ENCODE results near the gene CDK6. TPM values are rescaled to one million over a fixed set of nuclear protein-coding genes. Genes with fewer than 3 reads are reported as not detected.

Gene CDK6
- total and polyA plus RNA-seq, 10 of the 15 experiments (the other 5 are each of a cell fraction or from before 2014, with no cell fraction given) = 8.0 to 118 (median 45.8) TPM

DNA sequence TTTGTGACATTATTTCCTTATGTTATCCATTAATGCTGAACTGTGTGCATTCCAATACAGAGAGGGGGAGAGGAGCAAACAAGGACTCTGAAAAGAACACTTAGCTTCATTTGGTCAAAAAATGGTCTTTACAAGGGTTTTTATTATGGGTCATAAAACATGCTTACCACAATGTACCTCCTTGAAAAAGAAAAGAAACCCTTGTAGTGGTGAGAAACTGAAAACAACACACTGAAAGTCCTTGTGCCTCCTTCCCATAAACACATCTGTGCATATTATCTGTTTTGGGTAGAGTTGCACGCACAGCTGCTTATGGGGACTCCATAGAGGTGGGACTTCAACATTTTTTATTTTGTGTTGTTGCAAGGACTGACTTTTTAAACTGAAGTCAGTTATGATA, 98.7 kb downstream of the CDK6 start (continued):
- TF ChIP-seq, protein P1, sequence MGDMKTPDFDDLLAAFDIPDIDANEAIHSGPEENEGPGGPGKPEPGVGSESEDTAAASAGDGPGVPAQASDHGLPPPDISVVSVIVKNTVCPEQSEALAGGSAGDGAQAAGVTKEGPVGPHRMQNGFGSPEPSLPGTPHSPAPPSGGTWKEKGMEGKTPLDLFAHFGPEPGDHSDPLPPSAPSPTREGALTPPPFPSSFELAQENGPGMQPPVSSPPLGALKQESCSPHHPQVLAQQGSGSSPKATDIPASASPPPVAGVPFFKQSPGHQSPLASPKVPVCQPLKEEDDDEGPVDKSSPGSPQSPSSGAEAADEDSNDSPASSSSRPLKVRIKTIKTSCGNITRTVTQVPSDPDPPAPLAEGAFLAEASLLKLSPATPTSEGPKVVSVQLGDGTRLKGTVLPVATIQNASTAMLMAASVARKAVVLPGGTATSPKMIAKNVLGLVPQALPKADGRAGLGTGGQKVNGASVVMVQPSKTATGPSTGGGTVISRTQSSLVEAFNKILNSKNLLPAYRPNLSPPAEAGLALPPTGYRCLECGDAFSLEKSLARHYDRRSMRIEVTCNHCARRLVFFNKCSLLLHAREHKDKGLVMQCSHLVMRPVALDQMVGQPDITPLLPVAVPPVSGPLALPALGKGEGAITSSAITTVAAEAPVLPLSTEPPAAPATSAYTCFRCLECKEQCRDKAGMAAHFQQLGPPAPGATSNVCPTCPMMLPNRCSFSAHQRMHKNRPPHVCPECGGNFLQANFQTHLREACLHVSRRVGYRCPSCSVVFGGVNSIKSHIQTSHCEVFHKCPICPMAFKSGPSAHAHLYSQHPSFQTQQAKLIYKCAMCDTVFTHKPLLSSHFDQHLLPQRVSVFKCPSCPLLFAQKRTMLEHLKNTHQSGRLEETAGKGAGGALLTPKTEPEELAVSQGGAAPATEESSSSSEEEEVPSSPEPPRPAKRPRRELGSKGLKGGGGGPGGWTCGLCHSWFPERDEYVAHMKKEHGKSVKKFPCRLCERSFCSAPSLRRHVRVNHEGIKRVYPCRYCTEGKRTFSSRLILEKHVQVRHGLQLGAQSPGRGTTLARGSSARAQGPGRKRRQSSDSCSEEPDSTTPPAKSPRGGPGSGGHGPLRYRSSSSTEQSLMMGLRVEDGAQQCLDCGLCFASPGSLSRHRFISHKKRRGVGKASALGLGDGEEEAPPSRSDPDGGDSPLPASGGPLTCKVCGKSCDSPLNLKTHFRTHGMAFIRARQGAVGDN (IDR thresholded peaks at IDR 0.05) = 0 out of 2 replicates have a peak, but pooled peaks have one; percentile 28
- TF ChIP-seq HDAC2 (IDR thresholded peaks at IDR 0.05) = no peak
- peak; percentile 39 to 54; a peak in 2 of 4 replicates for TF ChIP-seq IKZF2 (IDR thresholded peaks at IDR 0.05)
- TF ChIP-seq, protein P2, sequence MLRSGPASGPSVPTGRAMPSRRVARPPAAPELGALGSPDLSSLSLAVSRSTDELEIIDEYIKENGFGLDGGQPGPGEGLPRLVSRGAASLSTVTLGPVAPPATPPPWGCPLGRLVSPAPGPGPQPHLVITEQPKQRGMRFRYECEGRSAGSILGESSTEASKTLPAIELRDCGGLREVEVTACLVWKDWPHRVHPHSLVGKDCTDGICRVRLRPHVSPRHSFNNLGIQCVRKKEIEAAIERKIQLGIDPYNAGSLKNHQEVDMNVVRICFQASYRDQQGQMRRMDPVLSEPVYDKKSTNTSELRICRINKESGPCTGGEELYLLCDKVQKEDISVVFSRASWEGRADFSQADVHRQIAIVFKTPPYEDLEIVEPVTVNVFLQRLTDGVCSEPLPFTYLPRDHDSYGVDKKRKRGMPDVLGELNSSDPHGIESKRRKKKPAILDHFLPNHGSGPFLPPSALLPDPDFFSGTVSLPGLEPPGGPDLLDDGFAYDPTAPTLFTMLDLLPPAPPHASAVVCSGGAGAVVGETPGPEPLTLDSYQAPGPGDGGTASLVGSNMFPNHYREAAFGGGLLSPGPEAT (IDR thresholded peaks at IDR 0.05; ENCODE audit: low read depth) = 0 out of 2 replicates have a peak, but pooled peaks have one; percentile 16
- no peak for TF ChIP-seq SIN3A (IDR thresholded peaks at IDR 0.05; ENCODE audit: low read depth, low read length)
- TF ChIP-seq, protein P3, sequence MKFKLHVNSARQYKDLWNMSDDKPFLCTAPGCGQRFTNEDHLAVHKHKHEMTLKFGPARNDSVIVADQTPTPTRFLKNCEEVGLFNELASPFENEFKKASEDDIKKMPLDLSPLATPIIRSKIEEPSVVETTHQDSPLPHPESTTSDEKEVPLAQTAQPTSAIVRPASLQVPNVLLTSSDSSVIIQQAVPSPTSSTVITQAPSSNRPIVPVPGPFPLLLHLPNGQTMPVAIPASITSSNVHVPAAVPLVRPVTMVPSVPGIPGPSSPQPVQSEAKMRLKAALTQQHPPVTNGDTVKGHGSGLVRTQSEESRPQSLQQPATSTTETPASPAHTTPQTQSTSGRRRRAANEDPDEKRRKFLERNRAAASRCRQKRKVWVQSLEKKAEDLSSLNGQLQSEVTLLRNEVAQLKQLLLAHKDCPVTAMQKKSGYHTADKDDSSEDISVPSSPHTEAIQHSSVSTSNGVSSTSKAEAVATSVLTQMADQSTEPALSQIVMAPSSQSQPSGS (IDR thresholded peaks at IDR 0.05; ENCODE audit: low read length) = peak; percentile 39; the same call in 1 of the 2 replicates
- peak; percentile 54; the same call in 1 of the 2 replicates for TF ChIP-seq PAX5 (IDR thresholded peaks at IDR 0.05; ENCODE audit: borderline replicate concordance, low read depth, low read length)
- peak; percentile 82 for TF ChIP-seq RUNX3 (IDR thresholded peaks at IDR 0.05; ENCODE audit: low read length)
- TF ChIP-seq MEF2A (IDR thresholded peaks at IDR 0.05; ENCODE audit: insufficient read depth, low read depth, low read length) = peak; percentile 65
- peak; percentile 29; the same call in 1 of the 2 replicates for TF ChIP-seq IKZF1 (conservative IDR thresholded peaks at IDR 0.05)
- TF ChIP-seq CREB1 (IDR thresholded peaks at IDR 0.05; ENCODE audit: low read depth) = no peak
- TF ChIP-seq SP1 (IDR thresholded peaks at IDR 0.05; ENCODE audit: low read depth, low read length) = peak; percentile 32
- peak; percentile 67; the same call in 1 of the 2 replicates for TF ChIP-seq IRF4 (IDR thresholded peaks at IDR 0.05; ENCODE audit: low read depth, low read length)
- TF ChIP-seq MTA3 (IDR thresholded peaks at IDR 0.05; ENCODE audit: borderline replicate concordance, low read length) = no peak
- TF ChIP-seq BCL11A (IDR thresholded peaks at IDR 0.05; ENCODE audit: low read depth, low read length) = 0 out of 2 replicates have a peak, but pooled peaks have one; percentile 57
- TF ChIP-seq TCF12 (IDR thresholded peaks at IDR 0.05; ENCODE audit: low read depth, low read length) = peak; percentile 73; the same call in 1 of the 2 replicates
- 0 out of 2 replicates have a peak, but pooled peaks have one; percentile 14 for TF ChIP-seq MTA2 (IDR thresholded peaks at IDR 0.05; ENCODE audit: low read depth)
- no peak; the same call in 1 of the 2 replicates for TF ChIP-seq TBL1XR1 (IDR thresholded peaks at IDR 0.05; ENCODE audit: low read depth, low read length)
- TF ChIP-seq SREBF1 (IDR thresholded peaks at IDR 0.05; ENCODE audit: low read length) = no peak
- peak; percentile 81 for TF ChIP-seq NFIC (IDR thresholded peaks at IDR 0.05; ENCODE audit: low read depth, low read length)
- TF ChIP-seq ZNF622 (IDR thresholded peaks at IDR 0.05) = no peak
- TF ChIP-seq NR2C1 (IDR thresholded peaks at IDR 0.05) = no peak
- no peak for TF ChIP-seq SMC3 (IDR thresholded peaks at IDR 0.05; ENCODE audit: borderline replicate concordance, low read length)
- TF ChIP-seq, protein P4, sequence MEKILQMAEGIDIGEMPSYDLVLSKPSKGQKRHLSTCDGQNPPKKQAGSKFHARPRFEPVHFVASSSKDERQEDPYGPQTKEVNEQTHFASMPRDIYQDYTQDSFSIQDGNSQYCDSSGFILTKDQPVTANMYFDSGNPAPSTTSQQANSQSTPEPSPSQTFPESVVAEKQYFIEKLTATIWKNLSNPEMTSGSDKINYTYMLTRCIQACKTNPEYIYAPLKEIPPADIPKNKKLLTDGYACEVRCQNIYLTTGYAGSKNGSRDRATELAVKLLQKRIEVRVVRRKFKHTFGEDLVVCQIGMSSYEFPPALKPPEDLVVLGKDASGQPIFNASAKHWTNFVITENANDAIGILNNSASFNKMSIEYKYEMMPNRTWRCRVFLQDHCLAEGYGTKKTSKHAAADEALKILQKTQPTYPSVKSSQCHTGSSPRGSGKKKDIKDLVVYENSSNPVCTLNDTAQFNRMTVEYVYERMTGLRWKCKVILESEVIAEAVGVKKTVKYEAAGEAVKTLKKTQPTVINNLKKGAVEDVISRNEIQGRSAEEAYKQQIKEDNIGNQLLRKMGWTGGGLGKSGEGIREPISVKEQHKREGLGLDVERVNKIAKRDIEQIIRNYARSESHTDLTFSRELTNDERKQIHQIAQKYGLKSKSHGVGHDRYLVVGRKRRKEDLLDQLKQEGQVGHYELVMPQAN (conservative IDR thresholded peaks at IDR 0.05) = no peak

Measured in GM12878 (cell line).